Progenitor cell of endocrine pancreas (in vitro differentiated cells): ENCODE data around the gene NUDT1. TPM values are rescaled to one million over a fixed set of nuclear protein-coding genes. Genes with fewer than 3 reads are reported as not detected.

ENCODE experiments used
- DNase-seq: peaks from one replicate; pipeline ENCODE4 v3.0.0; 2021; ENCODE audit warnings: low spot score; ENCODE audit not compliant: unreplicated experiment
- H3K27ac Mint-ChIP-seq: 2 replicates; pipeline ENCODE4 v1.8.0; 2021; ENCODE audit warnings: mild to moderate bottlenecking, moderate library complexity, mixed read lengths
- H3K27me3 Mint-ChIP-seq: 2 replicates; pipeline ENCODE4 v1.8.0; 2021; ENCODE audit warnings: mixed read lengths
- H3K36me3 Mint-ChIP-seq: 2 replicates; pipeline ENCODE4 v1.8.0; 2022; ENCODE audit warnings: mixed read lengths; ENCODE audit not compliant: insufficient read depth
- H3K4me1 Mint-ChIP-seq: 2 replicates; pipeline ENCODE4 v1.8.0; 2021; ENCODE audit warnings: low read depth, mixed read lengths
- H3K4me3 Mint-ChIP-seq: 2 replicates; pipeline ENCODE4 v1.8.0; 2021; ENCODE audit warnings: low read depth, mild to moderate bottlenecking, moderate library complexity, mixed read lengths
- H3K9me3 Mint-ChIP-seq: 2 replicates; pipeline ENCODE4 v1.8.0; 2021; ENCODE audit warnings: low read depth, mixed read lengths
- CTCF ChIP-seq: fragments of 200-600 bp; sonication (generic); IDR thresholded peaks from one replicate; pipeline ENCODE4 v1.5.0; 2021; ENCODE audit warnings: antibody characterized with exemption, mild to moderate bottlenecking; ENCODE audit not compliant: unreplicated experiment
- long read RNA-seq: library from polyadenylated mRNA; unstranded; transcript quantifications from one replicate; pipeline ENCODE4 v2.0.0, GENCODE V29; 2020
- total RNA-seq: library from RNA; stranded (reverse); gene quantifications from 2 replicates; pipeline ENCODE4 v1.2.1, GENCODE V29; 2021

NUDT1 gene
- total RNA-seq, result 17.2 and 22.1 TPM in 2 replicates
- long read RNA-seq, result 0 reads

- Mint-ChIP-seq H3K36me3 (no peaks in the 10 kb centered on the region), H3K4me3 (peak within 1 kb of the TSS; percentile 88), H3K27me3 (no peaks in the 10 kb centered on the region), H3K9me3 (no peaks in the 10 kb centered on the region), H3K27ac (peak within 1 kb of the TSS; percentile 92), H3K4me1 (peaks cover 6% of the 10 kb centered on the region)
- no peak for TF ChIP-seq CTCF
- DNase-seq, result peak; percentile 83
Measured at GRCh38 chr7:2241580-2242540, at the start of gene NUDT1, which contains the start of gene MRM2. Gene NUDT1, plus strand, starts transcription at chr7:2242226. Its CDS starts 2,349 bp downstream, at chr7:2244575. Gene MRM2, minus strand, starts transcription at chr7:2242205. Its CDS starts 36 bp downstream, at chr7:2242169.

GRCh38 chr7:2192831-2193534 lies 49.0 kb upstream of the NUDT1 start:
- Mint-ChIP-seq H3K9me3 (peaks cover 18% of the 10 kb centered on the region), H3K4me1 (no peaks in the 10 kb centered on the region), H3K27me3 (no peaks in the 10 kb centered on the region), H3K36me3 (peaks cover 49% of the 10 kb centered on the region), H3K27ac (no peak overlapping the region), H3K4me3 (no peak overlapping the region)
- no peak for TF ChIP-seq CTCF
- DNase-seq, result no peak

DNA sequence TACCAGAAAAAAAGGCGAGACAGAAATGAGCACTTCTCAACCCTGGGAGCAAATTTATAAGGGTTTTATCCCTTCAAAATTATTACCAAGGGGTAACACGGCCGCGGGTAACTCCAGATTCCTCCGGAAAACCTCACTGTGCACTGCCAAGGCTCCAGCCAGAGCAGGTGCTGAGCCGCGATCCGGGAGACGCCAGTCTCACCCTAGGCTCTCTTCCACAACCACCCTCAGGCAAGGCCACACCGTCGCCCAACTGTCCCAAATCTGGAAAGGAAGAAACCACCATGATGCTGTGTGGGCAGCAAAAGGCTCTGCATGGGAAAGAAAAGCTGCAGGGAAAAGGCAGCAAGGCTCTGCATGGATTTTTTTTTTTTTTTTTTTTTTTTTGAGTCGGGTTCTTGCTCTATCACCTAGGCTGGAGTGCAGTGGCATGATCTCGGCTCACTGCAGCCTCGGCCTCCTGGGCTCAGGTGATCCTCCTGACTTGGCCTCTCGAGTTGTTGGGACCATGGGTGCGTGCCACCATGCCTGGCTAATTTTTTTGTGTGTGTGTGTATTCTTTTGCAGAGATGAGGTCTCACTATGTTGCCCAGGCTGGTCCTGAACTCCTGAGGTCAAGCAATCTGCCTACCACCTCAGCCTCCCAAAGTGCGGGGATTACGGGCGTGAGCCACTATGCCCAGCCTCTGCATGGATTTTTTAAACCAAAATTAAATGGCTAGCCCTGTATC lies 48.3 kb upstream of the NUDT1 start:
- Mint-ChIP-seq H3K36me3 (peaks cover 41% of the 10 kb centered on the region), H3K4me1 (no peaks in the 10 kb centered on the region), H3K27ac (no peak overlapping the region), H3K4me3 (no peak overlapping the region), H3K27me3 (no peaks in the 10 kb centered on the region), H3K9me3 (peaks cover 11% of the 10 kb centered on the region)
- TF ChIP-seq CTCF, result no peak
- no peak for DNase-seq

DNA sequence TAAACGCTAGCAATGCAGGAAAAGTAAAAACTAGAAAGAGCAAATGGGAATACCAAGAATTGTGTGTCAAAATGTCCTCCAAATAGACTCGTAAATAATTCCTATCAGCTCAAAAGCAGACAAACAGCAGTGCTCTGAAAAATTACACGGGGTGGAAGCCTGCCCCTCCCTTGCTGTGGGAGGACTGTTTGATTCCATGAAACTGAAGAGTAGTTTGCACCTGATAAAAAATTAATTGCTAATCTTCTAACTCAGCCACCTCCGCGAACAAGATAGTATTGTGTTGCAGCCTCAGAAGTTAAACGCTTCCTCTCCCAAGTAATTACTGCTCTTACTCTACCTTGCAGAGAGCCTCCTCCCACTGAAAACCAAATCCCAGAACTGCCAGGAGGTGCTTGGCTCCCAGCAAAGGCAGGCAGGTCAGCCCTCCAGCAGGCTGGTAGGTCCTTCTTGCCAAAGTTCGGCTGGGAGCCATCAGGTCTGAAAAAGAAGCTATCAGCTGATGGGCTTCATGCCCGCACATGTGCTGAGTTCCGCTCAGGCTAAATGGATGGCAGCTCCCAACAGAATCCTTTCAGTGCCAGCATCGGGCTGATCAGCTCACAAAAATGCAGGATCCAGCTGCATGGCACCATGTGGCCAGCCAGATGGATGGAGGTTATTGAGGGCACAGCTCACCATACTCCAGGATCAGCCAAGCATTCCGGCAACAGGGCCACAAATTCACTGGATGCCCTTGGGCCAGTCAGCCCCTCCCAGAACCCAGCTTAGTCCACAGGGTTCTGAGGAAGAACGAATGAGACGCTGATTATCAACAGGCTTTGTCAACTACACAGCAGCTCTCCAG lies 46.4 kb upstream of the NUDT1 start:
- H3K36me3 Mint-ChIP-seq, result peaks cover 29% of the 10 kb centered on the region
- H3K4me1 Mint-ChIP-seq, result no peaks in the 10 kb centered on the region
- H3K27ac Mint-ChIP-seq, result no peak overlapping the region
- H3K4me3 Mint-ChIP-seq, result no peak overlapping the region
- DNase-seq, result no peak
- H3K27me3 Mint-ChIP-seq, result no peaks in the 10 kb centered on the region
- no peaks in the 10 kb centered on the region for H3K9me3 Mint-ChIP-seq
- TF ChIP-seq CTCF, result no peak
